GM12878 (cell line): ENCODE data around the gene BICRAL. TPM values are rescaled to one million over a fixed set of nuclear protein-coding genes. Genes with fewer than 3 reads are reported as not detected.

Experiments
- ATAC-seq: fragments of 200-7000 bp; cut with Tn5 transposase; 3 replicates; pipeline ENCODE4 v1.9.1; 2020; ENCODE audit warnings: mild to moderate bottlenecking, moderate library complexity
- BruUV-seq: library from RNA; stranded (reverse); fragments of 400-500 nt; replicated peaks from 2 replicates; lab custom pipeline; 2021; lab: Mats Ljungman, UMichigan
- CTCF ChIA-PET: fragments of 300-600 bp; sonication (Branson Sonifier 250); formaldehyde crosslinking; extraction: SDS; loops from one replicate; lab custom pipeline; 2021; ENCODE audit warnings: inconsistent platforms; lab: Yijun Ruan, JAX
- POLR2A ChIA-PET: fragments of 350-600 bp; formaldehyde crosslinking; extraction: SDS; loops from one replicate; lab custom pipeline; 2021; ENCODE audit warnings: inconsistent platforms; lab: Charles Lee
- RAD21 ChIA-PET: fragments of 300-600 bp; sonication (Branson Sonifier 250); formaldehyde crosslinking; loops from one replicate; lab custom pipeline; 2023; ENCODE audit warnings: antibody characterized with exemption; ENCODE audit not compliant: unreplicated experiment; lab: Charles Lee
- SMC1A ChIA-PET: fragments of 300-600 bp; sonication (Branson Sonifier 250); formaldehyde crosslinking; loops from one replicate; lab custom pipeline; 2023; ENCODE audit not compliant: unreplicated experiment, uncharacterized antibody; lab: Charles Lee
- DNase-seq: peaks from one replicate; pipeline ENCODE4 v3.0.0-alpha.2; 2011; ENCODE audit warnings: low read depth, low spot score
- FAIRE-seq: peaks from 3 replicates; lab custom pipeline; 2011; peaks lifted over from hg19 to GRCh38; lab: Jason Lieb, UNC
- H2AFZ ChIP-seq: 2 replicates; pipeline ENCODE4 v1.6.0; 2011; ENCODE audit warnings: low read depth, low read length, control low read depth; ENCODE audit not compliant: control insufficient read depth
- H3K27ac ChIP-seq: 2 replicates; pipeline ENCODE4 v1.5.1; 2011; ENCODE audit warnings: control low read depth; ENCODE audit not compliant: control insufficient read depth, insufficient read depth
- H3K27me3 ChIP-seq, 2 experiments: replicated peaks in 1 of 2; 2 replicates each; pipeline versions ENCODE4 v1.6.0 to v1.6.1; 2011; ENCODE audit warnings: low read length in 1 of 2; ENCODE audit not compliant: control insufficient read depth in 2 of 2, insufficient read depth in 2 of 2
- H3K36me3 ChIP-seq, 2 experiments: 2 replicates each; pipeline ENCODE4 v1.5.1; 2011; ENCODE audit warnings: low read length in 1 of 2; ENCODE audit not compliant: control insufficient read depth in 2 of 2, insufficient read depth in 2 of 2
- H3K4me1 ChIP-seq: 2 replicates; pipeline ENCODE4 v1.6.1; 2011; ENCODE audit warnings: mild to moderate bottlenecking, low read length, moderate library complexity, mixed read lengths; ENCODE audit not compliant: control insufficient read depth, insufficient read depth
- H3K4me2 ChIP-seq: 2 replicates; pipeline ENCODE4 v1.6.0; 2011; ENCODE audit warnings: control low read depth; ENCODE audit not compliant: control insufficient read depth, insufficient read depth
- H3K4me3 ChIP-seq: fragments of 200-600 bp; sonication (generic); 2 replicates; pipeline ENCODE4 v1.5.1; 2016
- H3K79me2 ChIP-seq: 2 replicates; pipeline ENCODE4 v1.6.0; 2011; ENCODE audit warnings: low read length; ENCODE audit not compliant: control insufficient read depth, insufficient read depth
- H3K9ac ChIP-seq: 2 replicates; pipeline ENCODE4 v1.8.0; 2011; ENCODE audit warnings: low read length, control low read depth, mixed read lengths; ENCODE audit not compliant: control insufficient read depth, insufficient read depth
- H3K9me3 ChIP-seq: replicated peaks from 3 replicates; pipeline ENCODE4 v1.5.1; 2011; ENCODE audit warnings: mild to moderate bottlenecking, low read length; ENCODE audit not compliant: control insufficient read depth, insufficient read depth
- H4K20me1 ChIP-seq: 2 replicates; pipeline ENCODE4 v1.6.0; 2011; ENCODE audit not compliant: control insufficient read depth, insufficient read depth
- NR2C2 ChIP-seq: IDR thresholded peaks from 2 replicates; pipeline ENCODE4 v1.6.1; 2011; ENCODE audit warnings: borderline replicate concordance, low read depth; ENCODE audit not compliant: control insufficient read depth, insufficient read length
- RAD21 ChIP-seq: IDR thresholded peaks from 2 replicates; pipeline ENCODE4 v1.6.1; 2011; ENCODE audit warnings: mild to moderate bottlenecking, low read depth, low read length, moderate library complexity; ENCODE audit not compliant: insufficient read depth
- RAD51 ChIP-seq: fragments of 450-650 bp; IDR thresholded peaks from 2 replicates; pipeline ENCODE4 v1.6.1; 2016; ENCODE audit warnings: moderate library complexity, mild to moderate bottlenecking, inconsistent platforms
- SMC3 ChIP-seq: IDR thresholded peaks from 2 replicates; pipeline ENCODE4 v1.6.1; 2011; ENCODE audit warnings: low read length, improper control_type of control experiment, borderline replicate concordance
- ZNF274 ChIP-seq: IDR thresholded peaks from one replicate; pipeline ENCODE4 v1.8.0; 2011; ENCODE audit not compliant: insufficient read length, insufficient read depth
- WGBS: methylation state at CpG from one replicate; pipeline ENCODE4 v1.1.6; 2016; ENCODE audit warnings: low lambda C conversion rate; ENCODE audit not compliant: insufficient replicate concordance, insufficient coverage; ENCODE audit errors: missing lambda C conversion rate; 5-methylcytosine and 5-hydroxymethylcytosine counted together
- in situ Hi-C: fragments of 300-500 bp; cut with MboI; formaldehyde crosslinking; loops from 9 replicates; pipeline ENCODE4 v1.14.3; 2018; ENCODE audit warnings: mixed read lengths
- intact Hi-C: fragments of 100-400 bp; cut with micrococcal nuclease; formaldehyde crosslinking; loops from one replicate; pipeline ENCODE4 v1.14.2; 2022; ENCODE audit not compliant: unreplicated experiment
- polyA plus RNA-seq, 11 experiments: library from polyadenylated mRNA; depleted of rRNA in 4 of 11; unstranded in 6 of 11; stranded (reverse) in 5 of 11; fragments of >200 nt; fragmentation: Nextera tagmentation in 4 of 11; fragmentation: Illumina TruSeq in 1 of 11; extraction: Ambion mirVana in 4 of 11; extraction: Trizol in 1 of 11; gene quantifications; 1 replicate in 1 of 11; 2 replicates in 10 of 11; pipeline versions ENCODE4 v1.2.1 to v1.2.3, GENCODE V29; 2011 to 2016; ENCODE audit warnings: inconsistent platforms in 2 of 11, missing spikeins in 2 of 11, low read depth in 1 of 11
- total RNA-seq, 4 experiments: library from RNA; depleted of rRNA in 3 of 4; stranded (reverse); fragments of >200 nt in 3 of 4; fragmentation: Illumina TruSeq in 1 of 4; extraction: Trizol in 1 of 4; gene quantifications; 2 replicates each; pipeline versions ENCODE4 v1.2.1 to v1.2.3, GENCODE V29; 2013 to 2021
- TF ChIP-seq, protein P1 (sequence below), 3 experiments: IDR thresholded peaks in 2 of 3; conservative IDR thresholded peaks in 1 of 3; 2 replicates each; pipeline ENCODE4 v1.5.1; 2011; ENCODE audit warnings: low read depth in 3 of 3, low read length in 3 of 3, mild to moderate bottlenecking in 3 of 3, control low read depth in 2 of 3, moderate library complexity in 2 of 3, inconsistent platforms in 1 of 3, mixed read lengths in 1 of 3; ENCODE audit not compliant: control insufficient read depth in 2 of 3, insufficient read depth in 1 of 3; ENCODE audit errors: extremely low read depth in 1 of 3

Gene BICRAL
- total and polyA plus RNA-seq, 10 of the 15 experiments (the other 5 are each of a cell fraction or from before 2014, with no cell fraction given) = 1.9 to 16.6 (median 8.5) TPM

DNA sequence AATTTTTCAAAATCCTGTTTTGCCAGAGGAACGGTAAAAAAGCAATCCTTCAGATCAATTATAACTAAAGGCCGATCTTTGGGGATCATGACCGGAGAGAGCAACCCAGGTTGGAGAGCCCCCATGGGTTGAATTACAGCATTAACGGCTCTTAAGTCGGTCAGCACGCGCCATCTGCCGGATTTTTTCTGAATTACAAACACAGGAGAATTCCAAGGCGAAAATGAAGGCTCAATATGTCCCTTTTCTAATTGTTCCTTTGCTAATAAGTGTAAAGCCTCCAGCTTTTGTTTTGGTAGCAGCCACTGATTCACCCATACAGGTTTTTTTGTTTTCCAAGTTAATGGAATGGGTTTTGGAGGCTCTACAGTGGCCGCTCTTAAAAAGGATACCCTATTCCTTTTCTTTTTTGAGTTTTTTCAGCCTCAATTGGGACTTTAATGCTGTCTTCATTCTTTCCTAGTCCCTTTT, 117.1 kb downstream of the BICRAL start:
- ChIA-PET SMC1A (interaction anchor here (0.8 to 1.4 kb wide), 4 partner anchors 172 to 351 kb away, joined by 3 to 6 read pairs (median 4); no protein-coding TSS in a partner anchor), POLR2A (no interaction called here), RAD21 (interaction anchor here (1.0 to 1.4 kb wide), 3 partner anchors 204 to 245 kb away, joined by 4 to 6 read pairs (median 5); no protein-coding TSS in a partner anchor), CTCF (interaction anchor here (1.1 to 3.2 kb wide), 4 partner anchors 16 to 237 kb away, joined by 3 to 13 read pairs (median 4); no protein-coding TSS in a partner anchor)
- Histone ChIP-seq H3K9ac (no peak overlapping the region), H3K27me3 (no peaks in the 10 kb centered on the region), H4K20me1 (no peaks in the 10 kb centered on the region), H3K9me3 (no peaks in the 10 kb centered on the region), H3K4me3 (no peak overlapping the region), H3K4me1 (no peaks in the 10 kb centered on the region), H3K27ac (no peak overlapping the region), H2AFZ (no peak overlapping the region; the same call in 1 of the 2 replicates), H3K4me2 (no peak overlapping the region), H3K79me2 (no peaks in the 10 kb centered on the region), H3K36me3 (no peaks in the 10 kb centered on the region)
- FAIRE-seq = peak; percentile 47
- 10% methylated on average over 10 of the region's 10 CpGs for WGBS
- TF ChIP-seq ZNF274 (no peak), RAD21 (peak; percentile 71), NR2C2 (no peak), RAD51 (no peak), SMC3 (peak; percentile 49; the same call in 1 of the 2 replicates)
- TF ChIP-seq, protein P1, sequence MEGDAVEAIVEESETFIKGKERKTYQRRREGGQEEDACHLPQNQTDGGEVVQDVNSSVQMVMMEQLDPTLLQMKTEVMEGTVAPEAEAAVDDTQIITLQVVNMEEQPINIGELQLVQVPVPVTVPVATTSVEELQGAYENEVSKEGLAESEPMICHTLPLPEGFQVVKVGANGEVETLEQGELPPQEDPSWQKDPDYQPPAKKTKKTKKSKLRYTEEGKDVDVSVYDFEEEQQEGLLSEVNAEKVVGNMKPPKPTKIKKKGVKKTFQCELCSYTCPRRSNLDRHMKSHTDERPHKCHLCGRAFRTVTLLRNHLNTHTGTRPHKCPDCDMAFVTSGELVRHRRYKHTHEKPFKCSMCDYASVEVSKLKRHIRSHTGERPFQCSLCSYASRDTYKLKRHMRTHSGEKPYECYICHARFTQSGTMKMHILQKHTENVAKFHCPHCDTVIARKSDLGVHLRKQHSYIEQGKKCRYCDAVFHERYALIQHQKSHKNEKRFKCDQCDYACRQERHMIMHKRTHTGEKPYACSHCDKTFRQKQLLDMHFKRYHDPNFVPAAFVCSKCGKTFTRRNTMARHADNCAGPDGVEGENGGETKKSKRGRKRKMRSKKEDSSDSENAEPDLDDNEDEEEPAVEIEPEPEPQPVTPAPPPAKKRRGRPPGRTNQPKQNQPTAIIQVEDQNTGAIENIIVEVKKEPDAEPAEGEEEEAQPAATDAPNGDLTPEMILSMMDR (IDR thresholded peaks at IDR 0.05 in 2 of 3, conservative IDR thresholded peaks at IDR 0.05 in 1 of 3; ENCODE audit: control insufficient read depth in 2 of 3, extremely low read depth in 1 of 3, insufficient read depth in 1 of 3, low read depth in 3 of 3, low read length in 3 of 3) = peak; percentile 55 to 66 (median 57)
- BruUV-seq = no TSS peak
- in situ Hi-C loops = no loop called here
- no peak for ATAC-seq
- no peak for DNase-seq
- intact Hi-C loops = loop anchor here (1.0 to 2.0 kb wide), 2 partner anchors 172 to 238 kb away; no protein-coding TSS in a partner anchor
